H9 (cell line): ENCODE data around the gene ZNF263. TPM values are rescaled to one million over a fixed set of nuclear protein-coding genes. Genes with fewer than 3 reads are reported as not detected.

ENCODE experiments used
- DNase-seq: peaks from one replicate; pipeline ENCODE4 v3.0.0-alpha.2; 2017
- H2AFZ ChIP-seq: one replicate; pipeline ENCODE4 v1.6.1; 2013; ENCODE audit warnings: mild to moderate bottlenecking, low read length, control low read depth, moderate library complexity
- H2AK5ac ChIP-seq: 2 replicates; pipeline ENCODE4 v1.6.1; 2013; ENCODE audit warnings: low read length, control low read depth, mixed read lengths; ENCODE audit not compliant: insufficient read length
- H2BK120ac ChIP-seq: one replicate; pipeline ENCODE4 v1.6.1; 2013; ENCODE audit warnings: low read depth, mild to moderate bottlenecking, low read length, control low read depth, inconsistent platforms; ENCODE audit not compliant: poor library complexity, severe bottlenecking
- H2BK12ac ChIP-seq: 2 replicates; pipeline ENCODE4 v1.6.1; 2013; ENCODE audit warnings: low read length, control low read depth, mixed read lengths, low read depth; ENCODE audit not compliant: insufficient read length
- H2BK15ac ChIP-seq: 2 replicates; pipeline ENCODE4 v1.6.1; 2013; ENCODE audit warnings: low read depth, low read length, control low read depth
- H2BK20ac ChIP-seq: one replicate; pipeline ENCODE4 v1.6.1; 2013; ENCODE audit warnings: low read depth, mild to moderate bottlenecking, low read length, control low read depth, inconsistent platforms; ENCODE audit not compliant: poor library complexity, severe bottlenecking
- H2BK5ac ChIP-seq: 2 replicates; pipeline ENCODE4 v1.6.1; 2013; ENCODE audit warnings: low read length, control low read depth, mixed read lengths; ENCODE audit not compliant: insufficient read length
- H3K14ac ChIP-seq: 2 replicates; pipeline ENCODE4 v1.6.1; 2013; ENCODE audit warnings: low read length, control low read depth; ENCODE audit not compliant: insufficient read depth
- H3K18ac ChIP-seq: 2 replicates; pipeline ENCODE4 v1.6.1; 2013; ENCODE audit warnings: low read depth, mild to moderate bottlenecking, mixed read lengths, low read length, control low read depth; ENCODE audit not compliant: insufficient read length
- H3K23ac ChIP-seq: 2 replicates; pipeline ENCODE4 v1.6.1; 2013; ENCODE audit warnings: low read length, control low read depth, mixed read lengths, low read depth; ENCODE audit not compliant: insufficient read length
- H3K23me2 ChIP-seq: 2 replicates; pipeline ENCODE4 v1.6.1; 2013; ENCODE audit warnings: low read depth, mild to moderate bottlenecking, mixed read lengths, low read length, control low read depth; ENCODE audit not compliant: insufficient read length, poor library complexity, severe bottlenecking
- H3K27ac ChIP-seq: 2 replicates; pipeline ENCODE4 v1.5.1; 2013; ENCODE audit warnings: low read length, control low read depth, mixed read lengths, low read depth; ENCODE audit not compliant: insufficient read length
- H3K27me3 ChIP-seq: 2 replicates; pipeline ENCODE4 v1.6.1; 2013; ENCODE audit warnings: low read length, control low read depth, inconsistent platforms; ENCODE audit not compliant: insufficient read depth
- H3K4ac ChIP-seq: 2 replicates; pipeline ENCODE4 v1.6.1; 2013; ENCODE audit warnings: low read depth, mild to moderate bottlenecking, control low read depth, inconsistent platforms, low read length, moderate library complexity
- H3K4me1 ChIP-seq: 2 replicates; pipeline ENCODE4 v1.6.1; 2013; ENCODE audit warnings: low read length, control low read depth, inconsistent platforms; ENCODE audit not compliant: insufficient read depth
- H3K4me2 ChIP-seq: 2 replicates; pipeline ENCODE4 v1.6.1; 2013; ENCODE audit warnings: low read length, control low read depth, mixed read lengths; ENCODE audit not compliant: insufficient read length, insufficient read depth
- H3K56ac ChIP-seq: 2 replicates; pipeline ENCODE4 v1.6.1; 2013; ENCODE audit warnings: low read depth, mild to moderate bottlenecking, mixed read lengths, low read length, control low read depth; ENCODE audit not compliant: insufficient read length
- H3K79me1 ChIP-seq: 2 replicates; pipeline ENCODE4 v1.6.1; 2013; ENCODE audit warnings: low read depth, mild to moderate bottlenecking, moderate library complexity, low read length, control low read depth, inconsistent platforms; ENCODE audit not compliant: insufficient read depth, poor library complexity, severe bottlenecking
- H3K79me2 ChIP-seq: 2 replicates; pipeline ENCODE4 v1.6.1; 2013; ENCODE audit warnings: low read length, control low read depth, inconsistent platforms; ENCODE audit not compliant: insufficient read depth
- H3K9ac ChIP-seq: 2 replicates; pipeline ENCODE4 v1.6.1; 2013; ENCODE audit warnings: low read length, control low read depth, mixed read lengths; ENCODE audit not compliant: insufficient read length; ENCODE audit errors: extremely low read depth
- H3K9me3 ChIP-seq: one replicate; pipeline ENCODE4 v1.6.1; 2013; ENCODE audit warnings: low read depth, low read length, inconsistent platforms; ENCODE audit not compliant: control insufficient read depth
- H3T11ph ChIP-seq: one replicate; pipeline ENCODE4 v1.6.1; 2013; ENCODE audit warnings: mild to moderate bottlenecking, low read length, control low read depth, inconsistent platforms
- H4K20me1 ChIP-seq: one replicate; pipeline ENCODE4 v1.6.1; 2013; ENCODE audit not compliant: control insufficient read depth, insufficient read length, insufficient read depth
- H4K5ac ChIP-seq: 2 replicates; pipeline ENCODE4 v1.6.1; 2013; ENCODE audit warnings: low read depth, mild to moderate bottlenecking, mixed read lengths, low read length, control low read depth; ENCODE audit not compliant: insufficient read length
- H4K8ac ChIP-seq: replicated peaks from 2 replicates; pipeline ENCODE4 v1.6.1; 2013; ENCODE audit warnings: low read length, control low read depth, mixed read lengths, low read depth; ENCODE audit not compliant: insufficient read length
- H4K91ac ChIP-seq: 2 replicates; pipeline ENCODE4 v1.6.1; 2013; ENCODE audit warnings: low read depth, mild to moderate bottlenecking, moderate library complexity, mixed read lengths, low read length, control low read depth; ENCODE audit not compliant: insufficient read length
- H3K27ac Mint-ChIP-seq, 3 experiments: 2 replicates in 2 of 3; 3 replicates in 1 of 3; pipeline ENCODE4 v1.8.0; 2020 to 2021; ENCODE audit warnings: mixed read lengths in 3 of 3, mild to moderate bottlenecking in 1 of 3, moderate library complexity in 1 of 3
- H3K27me3 Mint-ChIP-seq: 2 replicates; pipeline ENCODE4 v1.8.0; 2021; ENCODE audit warnings: low read depth, mild to moderate bottlenecking, moderate library complexity, mixed read lengths
- H3K36me3 Mint-ChIP-seq, 3 experiments: 2 replicates in 2 of 3; 3 replicates in 1 of 3; pipeline ENCODE4 v1.8.0; 2020 to 2021; ENCODE audit warnings: low read depth in 3 of 3, mixed read lengths in 3 of 3; ENCODE audit not compliant: insufficient read depth in 1 of 3
- H3K4me1 Mint-ChIP-seq, 2 experiments: 2 replicates each; pipeline ENCODE4 v1.8.0; 2020; ENCODE audit warnings: mixed read lengths in 2 of 2
- H3K4me3 Mint-ChIP-seq, 2 experiments: 2 replicates in 1 of 2; 3 replicates in 1 of 2; pipeline ENCODE4 v1.8.0; 2020 to 2021; ENCODE audit warnings: mild to moderate bottlenecking in 2 of 2, mixed read lengths in 2 of 2, moderate library complexity in 1 of 2
- H3K9me3 Mint-ChIP-seq, 2 experiments: 2 replicates in 1 of 2; 3 replicates in 1 of 2; pipeline ENCODE4 v1.8.0; 2020; ENCODE audit warnings: mild to moderate bottlenecking in 2 of 2, mixed read lengths in 2 of 2, moderate library complexity in 1 of 2
- CTCF ChIP-seq: fragments of 200-600 bp; sonication (generic); conservative IDR thresholded peaks from 3 replicates; pipeline ENCODE4 v1.8.0; 2021; ENCODE audit warnings: antibody characterized with exemption, mild to moderate bottlenecking
- WGBS: extraction: QIAGEN DNeasy Blood & Tissue Kit; methylation state at CpG from one replicate; pipeline ENCODE4 v1.1.7; 2013; ENCODE audit warnings: missing lambda C conversion rate, low lambda C conversion rate, mixed read lengths; ENCODE audit not compliant: insufficient read length; ENCODE audit errors: extremely low coverage; 5-methylcytosine and 5-hydroxymethylcytosine counted together
- total RNA-seq: library from RNA; stranded (reverse); gene quantifications from 2 replicates; pipeline ENCODE4 v1.2.1, GENCODE V29; 2021

ZNF263 gene
- total RNA-seq, 1 experiment from 2014 or later, result 35.7 TPM

- Histone ChIP-seq H3T11ph (no peak within 1 kb of the TSS), H2BK5ac (no peak within 1 kb of the TSS), H2AK5ac (no peak within 1 kb of the TSS), H2BK20ac (no peak within 1 kb of the TSS), H2BK120ac (no peak within 1 kb of the TSS), H3K23ac (no peak within 1 kb of the TSS), H3K79me2 (no peaks in the 10 kb centered on the region), H3K9me3 (peaks cover 7% of the 10 kb centered on the region), H3K4ac (no peak within 1 kb of the TSS), H3K27me3 (no peaks in the 10 kb centered on the region), H2AFZ (no peak within 1 kb of the TSS), H2BK12ac (no peak within 1 kb of the TSS), H4K5ac (no peak within 1 kb of the TSS), H4K20me1 (no peaks in the 10 kb centered on the region), H3K18ac (no peak within 1 kb of the TSS), H4K8ac (no peak within 1 kb of the TSS), H3K4me2 (no peak within 1 kb of the TSS), H3K23me2 (no peaks in the 10 kb centered on the region), H3K56ac (no peak within 1 kb of the TSS), H3K9ac (no peak within 1 kb of the TSS), H3K4me1 (no peaks in the 10 kb centered on the region), H3K79me1 (no peaks in the 10 kb centered on the region), H3K27ac (no peak within 1 kb of the TSS), H2BK15ac (no peak within 1 kb of the TSS), H3K14ac (no peak within 1 kb of the TSS), H4K91ac (no peak within 1 kb of the TSS)
- WGBS, result no CpG with 5 or more reads among the region's 14 CpGs
- H3K27me3 Mint-ChIP-seq, result peaks cover 30% of the 10 kb centered on the region
- no peak for DNase-seq
- peaks cover 43 to 53% of the 10 kb centered on the region in 2 experiments for H3K9me3 Mint-ChIP-seq
- H3K36me3 Mint-ChIP-seq, result peaks cover 0 to 7% (median 0%) of the 10 kb centered on the region in 3 experiments; a peak in 1 of 7 replicates
- no peaks in the 10 kb centered on the region for H3K4me1 Mint-ChIP-seq
- H3K27ac Mint-ChIP-seq, result no peak within 1 kb of the TSS
- no peak within 1 kb of the TSS for H3K4me3 Mint-ChIP-seq
- TF ChIP-seq CTCF, result no peak
Observed at GRCh38 chr16:3256146-3256865, 27.0 kb upstream of the ZNF263 start, which contains the start of gene MEFV. TSS of gene MEFV (minus strand) at chr16:3256633. CDS start at chr16:3256587, 46 bp downstream.
